ENCODE data around the gene LILRB5. TPM values are rescaled to one million over a fixed set of nuclear protein-coding genes. Genes with fewer than 3 reads are reported as not detected.

LILRB5 gene
- total and polyA plus RNA-seq, 2 of the 8 experiments (the other 6 are each of a cell fraction or from before 2014, with no cell fraction given): 0.05 TPM; not detected in 1

DNA sequence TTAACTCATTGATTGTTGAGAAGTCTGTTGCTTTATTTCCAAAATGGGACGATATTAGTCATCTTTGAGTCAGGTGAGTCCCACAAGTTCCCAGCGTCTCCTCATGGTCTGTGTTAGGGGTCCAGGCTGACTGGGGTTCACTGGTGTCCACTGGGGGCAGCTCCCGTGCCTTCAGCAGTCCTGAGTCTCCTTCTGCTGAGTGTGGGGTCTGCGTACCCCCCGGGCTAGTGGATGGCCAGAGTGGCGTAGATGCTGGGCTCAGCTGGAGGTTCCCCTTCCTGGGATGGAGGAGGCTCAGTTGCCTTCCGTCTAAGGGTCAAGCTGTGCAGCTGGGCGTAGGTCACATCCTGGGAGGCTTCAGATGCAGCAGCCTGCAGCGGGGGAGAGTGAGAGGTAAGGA lies 40.2 kb downstream of the LILRB5 start:
- ChIA-PET CTCF (ENCODE audit: partially characterized antibody) (interaction anchor here (0.6 to 1.2 kb wide), 2 partner anchors 12 to 174 kb away, joined by 3 to 4 read pairs; no protein-coding TSS in a partner anchor), POLR2A (ENCODE audit: partially characterized antibody) (interaction anchor here (2.9 to 23.4 kb wide), 2 partner anchors 10 to 27 kb away, joined by 34 to 909 read pairs; partner anchors contain the start of genes MBOAT7, RPS9 and TSEN34)
- no peaks in the 10 kb centered on the region for H3K79me1 ChIP-seq (ENCODE audit: low read depth, low read length)
- no peak overlapping the region for H4K8ac ChIP-seq (ENCODE audit: extremely low read depth, insufficient read depth, low read length)
- no peak overlapping the region for H4K5ac ChIP-seq (ENCODE audit: insufficient read length, low read depth, low read length)
- no peak overlapping the region for H4K91ac ChIP-seq (replicated peaks; ENCODE audit: insufficient read length, low read length)
- H3K9me3 ChIP-seq (ENCODE audit: insufficient read depth in 2 of 2, low read depth in 1 of 2, low read length in 1 of 2): no peaks in the 10 kb centered on the region
- peaks cover 0 to 1% of the 10 kb centered on the region in 2 experiments for H4K20me1 ChIP-seq (replicated peaks in 1 of 2; ENCODE audit: control insufficient read depth in 1 of 2, insufficient read depth in 2 of 2, low read length in 2 of 2)
- H2AK5ac ChIP-seq (ENCODE audit: low read depth, low read length): no peak overlapping the region
- no peak overlapping the region for H3K27ac ChIP-seq (ENCODE audit: low read depth, low read length)
- 92% methylated on average over 8 of the region's 9 CpGs; no CpG with 5 or more reads in 1 of the 2 experiments for WGBS, 2 experiments (ENCODE audit: extremely low coverage in 1 of 2, insufficient coverage in 1 of 2, insufficient read length in 1 of 2, insufficient replicate concordance in 2 of 2, low coverage in 1 of 2, low lambda C conversion rate in 2 of 2, missing lambda C conversion rate in 1 of 2)
- no peaks in the 10 kb centered on the region for H3K27me3 ChIP-seq (replicated peaks in 1 of 4; ENCODE audit: control insufficient read depth in 3 of 4, extremely low read depth in 1 of 4, insufficient read depth in 3 of 4, low read length in 3 of 4)
- no peak overlapping the region for H3K18ac ChIP-seq (ENCODE audit: extremely low read depth, low read length)
- no peak overlapping the region for H3K56ac ChIP-seq (replicated peaks; ENCODE audit: insufficient read length, low read depth, low read length)
- H3K79me2 ChIP-seq (ENCODE audit: control insufficient read depth in 1 of 2, insufficient read depth in 2 of 2, low read length in 2 of 2): no peaks in the 10 kb centered on the region
- no peak overlapping the region for H2BK120ac ChIP-seq (replicated peaks; ENCODE audit: low read depth, low read length)
- no peak overlapping the region for H3K9ac ChIP-seq (replicated peaks in 1 of 4; ENCODE audit: extremely low read depth in 1 of 4, low read depth in 3 of 4, low read length in 3 of 4)
- no peak overlapping the region for H3K14ac ChIP-seq (ENCODE audit: insufficient read length)
- H3K4me1 ChIP-seq (replicated peaks in 1 of 4; ENCODE audit: control insufficient read depth in 3 of 4, insufficient read depth in 4 of 4, low read length in 3 of 4): peaks cover 0 to 1% (median 0%) of the 10 kb centered on the region in 4 experiments; a peak in 2 of 7 replicates
- no peaks in the 10 kb centered on the region for H3K23me2 ChIP-seq (ENCODE audit: low read depth, low read length)
- no peak overlapping the region for H2BK20ac ChIP-seq (ENCODE audit: low read length)
- H3K36me3 ChIP-seq (ENCODE audit: control insufficient read depth in 2 of 4, insufficient read depth in 4 of 4, low read length in 3 of 4): no peaks in the 10 kb centered on the region
- H3K4me3 ChIP-seq (ENCODE audit: extremely low read depth in 1 of 4, insufficient read depth in 2 of 4, low read depth in 3 of 4, low read length in 4 of 4): no peak overlapping the region
- H2BK15ac ChIP-seq (ENCODE audit: low read length): no peak overlapping the region
- no peak overlapping the region for H2BK5ac ChIP-seq (ENCODE audit: low read depth, low read length)
- no peak overlapping the region for H2BK12ac ChIP-seq (ENCODE audit: low read depth, low read length)
- H2AFZ ChIP-seq (ENCODE audit: low read length): no peak overlapping the region
- H3K4me2 ChIP-seq (ENCODE audit: insufficient read depth in 1 of 2, low read depth in 2 of 2, low read length in 2 of 2): no peak overlapping the region
- no peak overlapping the region for H3K4ac ChIP-seq (replicated peaks; ENCODE audit: insufficient read length, low read depth, low read length)
- no peak overlapping the region for H3K23ac ChIP-seq (ENCODE audit: insufficient read length)
- FAIRE-seq (no peak), DNase-seq (ENCODE audit: low read depth in 1 of 2, low spot score in 2 of 2) (no peak)
- TF ChIP-seq JUND (IDR thresholded peaks at IDR 0.05; ENCODE audit: low read length): no peak
- TF ChIP-seq POU5F1 (IDR thresholded peaks at IDR 0.05; ENCODE audit: low read depth, low read length): no peak
- TF ChIP-seq SIX5 (IDR thresholded peaks at IDR 0.05; ENCODE audit: low read depth, low read length): no peak
- TF ChIP-seq RFX5 (IDR thresholded peaks at IDR 0.05; ENCODE audit: borderline replicate concordance, low read depth, low read length): no peak
- no peak for TF ChIP-seq RAD21 (IDR thresholded peaks at IDR 0.05 in 1 of 2, conservative IDR thresholded peaks at IDR 0.05 in 1 of 2; ENCODE audit: low read depth in 2 of 2, low read length in 2 of 2)
- no peak for TF ChIP-seq NANOG (IDR thresholded peaks at IDR 0.05; ENCODE audit: insufficient read depth, low read depth, low read length, poor library complexity, severe bottlenecking)
- no peak for TF ChIP-seq CHD2 (IDR thresholded peaks at IDR 0.05; ENCODE audit: low read length)
- TF ChIP-seq HDAC2 (IDR thresholded peaks at IDR 0.05; ENCODE audit: borderline replicate concordance in 1 of 2, low read depth in 2 of 2, low read length in 2 of 2): no peak
- no peak for TF ChIP-seq TAF1 (IDR thresholded peaks at IDR 0.05; ENCODE audit: low read depth, low read length)
- no peak for TF ChIP-seq CEBPB (IDR thresholded peaks at IDR 0.05; ENCODE audit: low read depth, low read length)
- TF ChIP-seq EGR1 (IDR thresholded peaks at IDR 0.05; ENCODE audit: borderline replicate concordance, low read depth, low read length): no peak
- no peak for TF ChIP-seq RXRA (IDR thresholded peaks at IDR 0.05; ENCODE audit: insufficient read depth, low read depth, low read length)
- TF ChIP-seq ZNF274 (IDR thresholded peaks at IDR 0.05; ENCODE audit: borderline replicate concordance, extremely low read depth, low read length): no peak
- TF ChIP-seq TCF12 (IDR thresholded peaks at IDR 0.05; ENCODE audit: low read depth, low read length): no peak
- TF ChIP-seq TBP (IDR thresholded peaks at IDR 0.05; ENCODE audit: low read depth, low read length): no peak

Measured in H1 (cell line).